A673 (cell line): ENCODE measurements around the gene SPATS1.

ENCODE experiments used
- EZH2 ChIP-seq: fragments of 200-600 bp; sonication (generic); IDR thresholded peaks from 2 replicates; pipeline ENCODE4 v1.6.1; 2017; ENCODE audit warnings: borderline replicate concordance, low read depth, mild to moderate bottlenecking, mixed read lengths, antibody characterized with exemption, low read length; ENCODE audit not compliant: poor library complexity, severe bottlenecking
- TF ChIP-seq, protein P1 (sequence below): fragments of 300-800, 200-600 bp; sonication (generic); conservative IDR thresholded peaks from 2 replicates; pipeline ENCODE4 v1.5.1; 2017; ENCODE audit warnings: low read depth, mild to moderate bottlenecking, antibody characterized with exemption, low read length, moderate library complexity, mixed read lengths

DNA sequence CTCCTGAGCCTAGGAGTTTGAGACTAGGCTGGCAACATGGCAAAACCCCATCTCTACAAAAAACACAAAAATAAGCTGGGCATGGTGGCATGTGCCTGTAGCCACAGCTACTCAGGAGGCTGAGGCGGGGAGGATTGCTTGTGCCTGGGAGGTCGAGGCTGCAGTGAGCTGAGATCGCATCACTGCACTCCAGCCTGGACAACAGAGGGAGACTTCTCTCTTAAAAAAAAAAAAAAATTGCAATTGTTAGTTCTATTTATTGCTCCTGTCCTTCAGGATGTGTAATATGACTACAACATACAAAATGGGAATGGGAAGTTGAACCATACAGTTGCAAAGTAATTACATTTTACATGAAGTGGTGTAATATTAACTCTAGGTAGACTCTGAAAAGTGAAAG is 21.2 kb upstream of the SPATS1 start:
- TF ChIP-seq, protein P1, sequence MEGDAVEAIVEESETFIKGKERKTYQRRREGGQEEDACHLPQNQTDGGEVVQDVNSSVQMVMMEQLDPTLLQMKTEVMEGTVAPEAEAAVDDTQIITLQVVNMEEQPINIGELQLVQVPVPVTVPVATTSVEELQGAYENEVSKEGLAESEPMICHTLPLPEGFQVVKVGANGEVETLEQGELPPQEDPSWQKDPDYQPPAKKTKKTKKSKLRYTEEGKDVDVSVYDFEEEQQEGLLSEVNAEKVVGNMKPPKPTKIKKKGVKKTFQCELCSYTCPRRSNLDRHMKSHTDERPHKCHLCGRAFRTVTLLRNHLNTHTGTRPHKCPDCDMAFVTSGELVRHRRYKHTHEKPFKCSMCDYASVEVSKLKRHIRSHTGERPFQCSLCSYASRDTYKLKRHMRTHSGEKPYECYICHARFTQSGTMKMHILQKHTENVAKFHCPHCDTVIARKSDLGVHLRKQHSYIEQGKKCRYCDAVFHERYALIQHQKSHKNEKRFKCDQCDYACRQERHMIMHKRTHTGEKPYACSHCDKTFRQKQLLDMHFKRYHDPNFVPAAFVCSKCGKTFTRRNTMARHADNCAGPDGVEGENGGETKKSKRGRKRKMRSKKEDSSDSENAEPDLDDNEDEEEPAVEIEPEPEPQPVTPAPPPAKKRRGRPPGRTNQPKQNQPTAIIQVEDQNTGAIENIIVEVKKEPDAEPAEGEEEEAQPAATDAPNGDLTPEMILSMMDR: no peak
- TF ChIP-seq EZH2: no peak
